Measurements from ENCODE around the gene SESN2. TPM values are rescaled to one million over a fixed set of nuclear protein-coding genes. Genes with fewer than 3 reads are reported as not detected.

Gene SESN2
- total RNA-seq, 1 donor, result 13.4 TPM

GRCh38 chr1:28243685-28244311 is 15.5 kb upstream of the SESN2 start:
- no peak overlapping the region for H3K4me3 ChIP-seq (ENCODE audit: low read depth, low read length)
- no peak for DNase-seq (ENCODE audit: low read depth)
- no peak for TF ChIP-seq CTCF (IDR thresholded peaks at IDR 0.05; ENCODE audit: insufficient read depth, low read depth, low read length)

- no peak overlapping the region for H3K4me3 ChIP-seq (ENCODE audit: low read depth, low read length)
- no peak for DNase-seq (ENCODE audit: low read depth)
- TF ChIP-seq CTCF (IDR thresholded peaks at IDR 0.05; ENCODE audit: insufficient read depth, low read depth, low read length), result no peak
Measured at GRCh38 chr1:28244549-28245251, 14.6 kb upstream of the SESN2 start.

- H3K4me3 ChIP-seq (ENCODE audit: low read depth, low read length), result peak overlapping the region; percentile 72
- no peak for TF ChIP-seq CTCF (IDR thresholded peaks at IDR 0.05; ENCODE audit: insufficient read depth, low read depth, low read length)
- peak; percentile 72 for DNase-seq (ENCODE audit: low read depth)
Measured at GRCh38 chr1:28246427-28246832, 12.9 kb upstream of the SESN2 start.

- H3K4me3 ChIP-seq (ENCODE audit: low read depth, low read length), result peak overlapping the region; percentile 3
- TF ChIP-seq CTCF (IDR thresholded peaks at IDR 0.05; ENCODE audit: insufficient read depth, low read depth, low read length), result peak; percentile 4
- no peak for DNase-seq (ENCODE audit: low read depth)
Measured at GRCh38 chr1:28247612-28248272, 11.6 kb upstream of the SESN2 start.

GRCh38 chr1:28248273-28249012 is 10.9 kb upstream of the SESN2 start:
- peak; percentile 84 for DNase-seq (ENCODE audit: low read depth)
- TF ChIP-seq CTCF (IDR thresholded peaks at IDR 0.05; ENCODE audit: insufficient read depth, low read depth, low read length), result peak; percentile 97
- H3K4me3 ChIP-seq (ENCODE audit: low read depth, low read length), result peak overlapping the region; percentile 12

GRCh38 chr1:28249013-28249865 is 10.1 kb upstream of the SESN2 start:
- TF ChIP-seq CTCF (IDR thresholded peaks at IDR 0.05; ENCODE audit: insufficient read depth, low read depth, low read length), result no peak
- no peak overlapping the region for H3K4me3 ChIP-seq (ENCODE audit: low read depth, low read length)
- DNase-seq (ENCODE audit: low read depth), result peak; percentile 78

All from fibroblast of villous mesenchyme (primary cell).